HepG2 (cell line): Measurements from ENCODE around the gene PHF21B. TPM values are rescaled to one million over a fixed set of nuclear protein-coding genes. Genes with fewer than 3 reads are reported as not detected.

ENCODE experiments used
- MLX ChIP-seq: IDR thresholded peaks from 2 replicates; pipeline ENCODE4 v1.6.1; 2016
- MXD3 ChIP-seq: IDR thresholded peaks from 2 replicates; pipeline ENCODE4 v1.6.1; 2016; ENCODE audit warnings: mild to moderate bottlenecking, missing biosample characterization, missing genetic modification reagents
- NFIB ChIP-seq: sonication (generic); formaldehyde crosslinking; IDR thresholded peaks from 2 replicates; pipeline ENCODE4 v1.9.0; 2021; ENCODE audit warnings: missing genetic modification reagents, mild to moderate bottlenecking, borderline replicate concordance
- PRPF4 ChIP-seq: fragments of 200-400 bp; formaldehyde crosslinking; IDR thresholded peaks from 2 replicates; pipeline ENCODE4 v1.6.1; 2016; ENCODE audit warnings: low read length, low read depth; ENCODE audit not compliant: poor library complexity, severe bottlenecking
- RAD51 ChIP-seq: fragments of 450-650 bp; IDR thresholded peaks from 2 replicates; pipeline ENCODE4 v1.6.1; 2016; ENCODE audit warnings: borderline replicate concordance
- REPIN1 ChIP-seq: sonication (generic); formaldehyde crosslinking; IDR thresholded peaks from 2 replicates; pipeline ENCODE4 v1.8.0; 2022; ENCODE audit warnings: missing genetic modification reagents, low read depth, mild to moderate bottlenecking, borderline replicate concordance
- RXRA ChIP-seq: sonication (generic); formaldehyde crosslinking; IDR thresholded peaks from 2 replicates; pipeline ENCODE4 v1.5.1; 2020; ENCODE audit warnings: missing genetic modification reagents
- SATB2 ChIP-seq: sonication (generic); formaldehyde crosslinking; IDR thresholded peaks from 2 replicates; pipeline ENCODE4 v1.5.0; 2020; ENCODE audit warnings: missing genetic modification reagents
- SNAI1 ChIP-seq: sonication (generic); formaldehyde crosslinking; IDR thresholded peaks from 2 replicates; pipeline ENCODE4 v1.5.0; 2020; ENCODE audit warnings: mild to moderate bottlenecking, missing genetic modification reagents, borderline replicate concordance
- SOX6 ChIP-seq, 2 experiments: fragments of 450-650 bp in 1 of 2; sonication (generic) in 1 of 2; formaldehyde crosslinking in 1 of 2; IDR thresholded peaks; 2 replicates each; pipeline versions ENCODE4 v1.4.0 to v1.6.1; 2017 to 2020; ENCODE audit warnings: antibody characterized with exemption in 1 of 2, mild to moderate bottlenecking in 1 of 2, missing genetic modification reagents in 1 of 2
- ZFY ChIP-seq: sonication (generic); formaldehyde crosslinking; IDR thresholded peaks from 2 replicates; pipeline ENCODE4 v1.4.0; 2020; ENCODE audit warnings: missing genetic modification reagents
- ZHX1 ChIP-seq: sonication (generic); formaldehyde crosslinking; IDR thresholded peaks from 2 replicates; pipeline ENCODE4 v1.8.1; 2022; ENCODE audit warnings: low read depth, mild to moderate bottlenecking, missing genetic modification reagents
- ZNF282 ChIP-seq: fragments of 450-650 bp; IDR thresholded peaks from 2 replicates; pipeline ENCODE4 v1.6.1; 2018; ENCODE audit not compliant: partially characterized antibody
- ZNF326 ChIP-seq: sonication (generic); formaldehyde crosslinking; IDR thresholded peaks from 2 replicates; pipeline ENCODE4 v1.4.0; 2020; ENCODE audit warnings: missing genetic modification reagents, borderline replicate concordance
- ZNF629 ChIP-seq: sonication (generic); formaldehyde crosslinking; conservative IDR thresholded peaks from 2 replicates; pipeline ENCODE4 v1.5.0; 2020; ENCODE audit warnings: missing genetic modification reagents
- ZNF703 ChIP-seq: sonication (generic); formaldehyde crosslinking; IDR thresholded peaks from 2 replicates; pipeline ENCODE4 v1.5.1; 2020; ENCODE audit warnings: missing genetic modification reagents, mild to moderate bottlenecking, moderate library complexity, borderline replicate concordance
- ZNF720 ChIP-seq: sonication (generic); formaldehyde crosslinking; IDR thresholded peaks from 2 replicates; pipeline ENCODE4 v1.4.0; 2020; ENCODE audit warnings: missing genetic modification reagents
- ZNF775 ChIP-seq: sonication (generic); formaldehyde crosslinking; IDR thresholded peaks from 2 replicates; pipeline ENCODE4 v1.4.0; 2020; ENCODE audit warnings: missing genetic modification reagents, mild to moderate bottlenecking, moderate library complexity, borderline replicate concordance
- ZNF800 ChIP-seq: sonication (generic); formaldehyde crosslinking; IDR thresholded peaks from 2 replicates; pipeline ENCODE4 v1.4.0; 2020; ENCODE audit warnings: missing genetic modification reagents
- polyA plus RNA-seq, 8 experiments: library from polyadenylated mRNA; depleted of rRNA in 3 of 8; stranded (reverse) in 7 of 8; unstranded in 1 of 8; fragments of >200 nt; fragmentation: Illumina TruSeq in 4 of 8; extraction: Trizol in 4 of 8; gene quantifications; 2 replicates each; pipeline versions ENCODE4 v1.2.1 to v1.2.3, GENCODE V29; 2011 to 2016; ENCODE audit warnings: low read depth in 4 of 8, missing spikeins in 1 of 8, mixed read lengths in 1 of 8; ENCODE audit not compliant: insufficient read depth in 1 of 8
- total RNA-seq, 5 experiments: library from RNA; depleted of rRNA; stranded (reverse); fragments of >200 nt; fragmentation: Illumina TruSeq; extraction: Trizol; gene quantifications; 2 replicates each; pipeline ENCODE4 v1.2.3, GENCODE V29; 2016; ENCODE audit warnings: low read depth in 1 of 5
- TF ChIP-seq, protein P1 (sequence below): sonication (generic); formaldehyde crosslinking; IDR thresholded peaks from 2 replicates; pipeline ENCODE4 v1.4.0; 2020; ENCODE audit warnings: missing genetic modification reagents, low read depth, mild to moderate bottlenecking, borderline replicate concordance
- TF ChIP-seq, protein P2 (sequence below): sonication (generic); formaldehyde crosslinking; IDR thresholded peaks from 2 replicates; pipeline ENCODE4 v1.5.0; 2020; ENCODE audit warnings: missing genetic modification reagents

PHF21B gene
- total and polyA plus RNA-seq, 2 of the 13 experiments (the other 11 are each of a cell fraction or from before 2014, with no cell fraction given) = not detected

- peak; percentile 31; the same call in 1 of the 2 replicates for TF ChIP-seq MLX (CRISPR knock-in tag)
- peak; percentile 89; the same call in 1 of the 2 replicates for TF ChIP-seq ZNF800
- no peak for TF ChIP-seq ZHX1 (CRISPR knock-in tag)
- TF ChIP-seq ZNF703 (CRISPR knock-in tag) = no peak
- TF ChIP-seq PRPF4 = no peak
- no peak for TF ChIP-seq REPIN1 (CRISPR knock-in tag)
- no peak for TF ChIP-seq NFIB (CRISPR knock-in tag)
- TF ChIP-seq SNAI1 (CRISPR knock-in tag) = no peak
- TF ChIP-seq MXD3 = peak; percentile 99
- peak; percentile 56 for TF ChIP-seq ZFY
- no peak for TF ChIP-seq ZNF282
- TF ChIP-seq, protein P1, sequence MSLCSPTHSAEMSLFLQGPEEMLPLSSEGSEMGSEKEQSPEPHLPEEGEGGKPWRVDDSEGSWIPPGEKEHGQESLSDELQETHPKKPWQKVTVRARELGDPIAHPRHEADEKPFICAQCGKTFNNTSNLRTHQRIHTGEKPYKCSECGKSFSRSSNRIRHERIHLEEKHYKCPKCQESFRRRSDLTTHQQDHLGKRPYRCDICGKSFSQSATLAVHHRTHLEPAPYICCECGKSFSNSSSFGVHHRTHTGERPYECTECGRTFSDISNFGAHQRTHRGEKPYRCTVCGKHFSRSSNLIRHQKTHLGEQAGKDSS (CRISPR knock-in tag) = peak; percentile 94
- TF ChIP-seq, protein P2, sequence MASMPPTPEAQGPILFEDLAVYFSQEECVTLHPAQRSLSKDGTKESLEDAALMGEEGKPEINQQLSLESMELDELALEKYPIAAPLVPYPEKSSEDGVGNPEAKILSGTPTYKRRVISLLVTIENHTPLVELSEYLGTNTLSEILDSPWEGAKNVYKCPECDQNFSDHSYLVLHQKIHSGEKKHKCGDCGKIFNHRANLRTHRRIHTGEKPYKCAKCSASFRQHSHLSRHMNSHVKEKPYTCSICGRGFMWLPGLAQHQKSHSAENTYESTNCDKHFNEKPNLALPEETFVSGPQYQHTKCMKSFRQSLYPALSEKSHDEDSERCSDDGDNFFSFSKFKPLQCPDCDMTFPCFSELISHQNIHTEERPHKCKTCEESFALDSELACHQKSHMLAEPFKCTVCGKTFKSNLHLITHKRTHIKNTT = no peak
- no peak for TF ChIP-seq ZNF629
- no peak for TF ChIP-seq RAD51
- peak; percentile 95 for TF ChIP-seq SATB2 (CRISPR knock-in tag)
- TF ChIP-seq ZNF326 (CRISPR knock-in tag) = no peak
- no peak for TF ChIP-seq RXRA (CRISPR knock-in tag)
- no peak for TF ChIP-seq ZNF720 (CRISPR knock-in tag)
- TF ChIP-seq ZNF775 (CRISPR knock-in tag) = 0 out of 2 replicates have a peak, but pooled peaks have one; percentile 48
- no peak for TF ChIP-seq SOX6 (IDR thresholded peaks at IDR 0.05)
- TF ChIP-seq SOX6 (CRISPR knock-in tag; IDR thresholded peaks at IDR 0.05) = no peak
Measured at GRCh38 chr22:44975427-44976262, 34.2 kb downstream of the PHF21B start (continued).
